ENCODE results near the gene FGGY.

The FGGY gene

DNA sequence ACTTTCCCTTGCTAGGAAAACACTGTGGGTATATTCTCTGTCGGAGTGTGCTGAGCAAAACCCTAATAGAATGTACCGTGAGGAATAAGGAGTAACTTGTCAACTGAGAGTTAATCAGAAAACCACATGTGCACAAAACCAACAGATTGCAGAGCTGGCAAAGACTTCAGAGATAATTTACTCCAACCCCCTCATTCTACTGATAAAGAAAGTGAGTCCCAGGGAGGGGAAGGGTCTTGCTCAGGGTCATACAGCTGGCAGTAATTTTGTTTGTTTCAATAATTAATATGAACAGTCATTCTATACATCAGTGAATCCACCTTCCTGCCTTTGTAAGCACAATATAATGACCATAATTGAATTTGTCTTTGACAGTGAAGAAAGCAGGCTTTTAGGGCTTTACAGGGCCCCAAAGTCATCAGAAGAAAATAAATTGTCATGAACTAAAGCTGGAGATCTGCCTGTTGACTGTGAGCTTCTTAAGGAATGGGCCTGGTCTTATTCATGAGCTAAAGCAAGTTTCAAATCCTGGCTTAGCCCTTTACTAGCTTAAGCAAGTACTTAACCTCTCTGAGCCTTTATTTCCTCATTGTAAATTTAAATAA, 450.6 kb downstream of the FGGY start:
- DNase-seq (ENCODE audit: low read depth, low spot score), result no peak
- in situ Hi-C loops (cut with HindIII; ENCODE audit: low sequenced_read_pairs), result no loop called here
- no peak overlapping the region for H3K4me3 ChIP-seq (ENCODE audit: low read depth, low read length)
- TF ChIP-seq, protein P1, sequence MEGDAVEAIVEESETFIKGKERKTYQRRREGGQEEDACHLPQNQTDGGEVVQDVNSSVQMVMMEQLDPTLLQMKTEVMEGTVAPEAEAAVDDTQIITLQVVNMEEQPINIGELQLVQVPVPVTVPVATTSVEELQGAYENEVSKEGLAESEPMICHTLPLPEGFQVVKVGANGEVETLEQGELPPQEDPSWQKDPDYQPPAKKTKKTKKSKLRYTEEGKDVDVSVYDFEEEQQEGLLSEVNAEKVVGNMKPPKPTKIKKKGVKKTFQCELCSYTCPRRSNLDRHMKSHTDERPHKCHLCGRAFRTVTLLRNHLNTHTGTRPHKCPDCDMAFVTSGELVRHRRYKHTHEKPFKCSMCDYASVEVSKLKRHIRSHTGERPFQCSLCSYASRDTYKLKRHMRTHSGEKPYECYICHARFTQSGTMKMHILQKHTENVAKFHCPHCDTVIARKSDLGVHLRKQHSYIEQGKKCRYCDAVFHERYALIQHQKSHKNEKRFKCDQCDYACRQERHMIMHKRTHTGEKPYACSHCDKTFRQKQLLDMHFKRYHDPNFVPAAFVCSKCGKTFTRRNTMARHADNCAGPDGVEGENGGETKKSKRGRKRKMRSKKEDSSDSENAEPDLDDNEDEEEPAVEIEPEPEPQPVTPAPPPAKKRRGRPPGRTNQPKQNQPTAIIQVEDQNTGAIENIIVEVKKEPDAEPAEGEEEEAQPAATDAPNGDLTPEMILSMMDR (IDR thresholded peaks at IDR 0.05; ENCODE audit: low read depth, low read length), result no peak

DNA sequence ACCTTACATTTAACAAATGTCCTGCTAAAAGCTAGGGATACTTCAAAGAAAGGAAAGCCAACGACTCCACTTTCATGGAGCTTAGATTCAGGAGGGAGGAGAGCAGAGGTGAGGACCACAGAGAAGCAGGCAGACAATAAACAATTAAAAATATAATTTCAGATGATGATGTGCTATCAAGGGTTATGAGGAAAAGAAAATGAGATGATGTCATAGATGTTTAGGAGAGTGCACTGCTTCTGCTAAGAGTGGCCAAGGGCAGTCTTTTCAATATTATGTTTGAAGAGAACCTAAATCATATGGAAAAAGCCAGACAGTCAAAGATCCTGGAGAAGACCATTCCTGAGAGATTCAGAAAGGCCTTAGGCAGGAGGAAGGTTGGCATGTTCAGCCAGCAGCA, 451.2 kb downstream of the FGGY start:
- no peak overlapping the region for H3K4me3 ChIP-seq (ENCODE audit: low read depth, low read length)
- in situ Hi-C loops (cut with HindIII; ENCODE audit: low sequenced_read_pairs), result no loop called here
- TF ChIP-seq, protein P1 (IDR thresholded peaks at IDR 0.05; ENCODE audit: low read depth, low read length), result no peak
- no peak for DNase-seq (ENCODE audit: low read depth, low spot score)

DNA sequence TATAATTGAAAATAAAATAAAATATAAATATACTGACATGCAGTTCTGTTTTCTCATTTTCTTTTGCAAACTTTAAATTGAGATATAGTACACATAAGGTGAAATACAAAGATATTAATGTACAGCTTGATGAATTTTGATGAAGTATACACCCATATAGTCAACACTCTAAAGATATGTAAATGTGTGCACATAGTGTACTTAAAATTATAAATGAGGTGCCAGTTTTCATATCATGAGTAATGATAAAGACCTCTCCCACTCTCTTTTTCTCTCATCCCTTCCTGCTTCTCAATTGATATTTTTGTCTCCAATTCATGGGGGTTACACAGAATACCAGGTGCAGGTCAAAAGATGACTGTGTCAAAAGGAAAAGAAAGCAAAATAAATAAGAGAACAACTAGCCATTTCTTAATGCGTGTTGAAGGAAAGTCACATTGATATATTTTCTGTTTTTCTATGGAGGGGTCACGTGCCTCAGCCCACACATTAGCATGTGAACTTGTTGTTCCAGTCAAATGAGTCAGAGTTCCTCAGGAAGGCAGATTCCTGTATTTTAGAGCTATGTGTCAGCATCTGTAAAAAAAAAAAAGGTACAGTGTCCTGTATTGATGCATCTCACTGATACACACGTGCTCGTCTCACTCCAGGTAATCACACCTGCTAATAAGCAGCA, 453.6 kb downstream of the FGGY start:
- in situ Hi-C loops (cut with HindIII; ENCODE audit: low sequenced_read_pairs), result no loop called here
- TF ChIP-seq, protein P1 (IDR thresholded peaks at IDR 0.05; ENCODE audit: low read depth, low read length), result no peak
- H3K4me3 ChIP-seq (ENCODE audit: low read depth, low read length), result no peak overlapping the region
- DNase-seq (ENCODE audit: low read depth, low spot score), result peak; percentile 88

DNA sequence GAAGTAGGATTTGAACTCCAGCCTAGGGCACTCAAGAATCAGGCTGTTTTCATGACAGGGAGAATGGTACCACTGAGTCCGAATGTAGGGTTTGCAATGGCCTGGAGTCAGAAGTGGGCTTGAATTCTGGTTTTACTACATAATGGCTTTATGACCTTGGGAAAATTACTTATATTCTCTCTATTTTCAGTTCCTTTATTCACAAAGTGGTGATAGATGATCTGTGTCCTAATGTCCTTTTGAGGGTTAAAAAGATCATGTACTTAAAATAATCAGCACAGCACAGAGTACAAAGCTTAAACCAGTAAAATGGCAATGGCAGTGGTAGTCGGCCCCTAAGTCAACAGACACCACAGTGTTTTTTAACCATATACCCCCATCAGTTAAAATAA, 454.1 kb downstream of the FGGY start:
- no peak overlapping the region for H3K4me3 ChIP-seq (ENCODE audit: low read depth, low read length)
- DNase-seq (ENCODE audit: low read depth, low spot score), result no peak
- in situ Hi-C loops (cut with HindIII; ENCODE audit: low sequenced_read_pairs), result no loop called here
- TF ChIP-seq, protein P1 (IDR thresholded peaks at IDR 0.05; ENCODE audit: low read depth, low read length), result no peak

DNA sequence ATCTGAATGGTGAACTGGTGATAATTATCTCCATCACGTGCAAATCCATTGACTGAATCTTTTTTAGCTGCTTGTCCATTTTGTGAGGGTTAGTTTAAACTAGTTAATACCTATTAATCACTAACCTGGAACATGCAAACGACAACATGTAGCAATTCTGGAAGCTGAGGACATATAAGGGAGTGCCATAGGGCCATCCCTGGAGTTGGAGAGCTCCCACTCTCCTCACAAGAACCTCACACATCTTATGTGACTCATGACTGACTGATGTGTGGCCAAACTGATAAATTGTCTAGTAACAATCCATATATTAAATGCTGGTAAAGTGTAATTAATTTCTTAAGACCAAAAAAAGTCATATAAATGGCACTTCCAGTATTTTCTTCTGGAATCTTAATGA, 454.9 kb downstream of the FGGY start:
- DNase-seq (ENCODE audit: low read depth, low spot score), result no peak
- in situ Hi-C loops (cut with HindIII; ENCODE audit: low sequenced_read_pairs), result no loop called here
- no peak overlapping the region for H3K4me3 ChIP-seq (ENCODE audit: low read depth, low read length)
- TF ChIP-seq, protein P1 (IDR thresholded peaks at IDR 0.05; ENCODE audit: low read depth, low read length), result no peak

DNA sequence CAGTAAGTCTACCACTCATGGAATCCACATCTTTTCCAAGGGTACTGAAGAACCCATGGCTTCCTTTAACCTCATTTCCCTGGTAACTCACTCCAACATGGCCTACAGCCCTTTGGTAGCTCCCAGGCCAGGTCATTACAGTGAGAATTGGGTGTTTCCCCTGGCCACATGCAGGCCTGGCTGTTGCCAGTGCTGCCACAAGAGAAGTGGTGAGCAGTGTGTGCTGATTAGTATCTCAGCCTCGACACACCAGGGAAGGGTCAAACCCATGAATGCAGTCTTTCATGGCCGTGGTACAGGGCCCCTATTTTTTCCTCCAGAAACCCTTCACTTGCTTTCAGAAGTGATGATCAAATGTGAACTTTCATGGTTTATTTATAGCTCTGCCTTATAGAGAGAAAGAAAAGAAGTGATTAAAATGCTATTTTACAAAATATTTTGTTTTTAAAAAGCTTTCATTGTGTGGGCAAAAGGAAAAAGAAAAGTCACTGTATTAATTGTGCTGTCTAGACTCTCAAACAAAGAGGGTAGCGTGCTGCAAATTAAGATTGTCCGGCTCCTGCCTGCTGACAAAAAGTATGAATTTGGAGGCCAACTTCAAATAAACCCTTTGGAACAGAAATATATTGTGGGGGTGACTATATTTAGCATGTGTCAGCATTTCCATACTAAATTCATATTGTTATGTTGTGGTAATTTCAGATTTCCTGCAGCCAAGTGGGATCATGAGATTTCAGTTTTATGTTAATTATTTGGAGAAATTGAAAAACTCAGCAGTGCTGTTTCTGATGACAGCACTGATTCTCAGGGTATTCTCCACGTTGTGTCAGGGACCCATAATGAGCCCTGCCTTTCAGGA, 455.9 kb downstream of the FGGY start:
- no peak overlapping the region for H3K4me3 ChIP-seq (ENCODE audit: low read depth, low read length)
- TF ChIP-seq, protein P1 (IDR thresholded peaks at IDR 0.05; ENCODE audit: low read depth, low read length), result no peak
- in situ Hi-C loops (cut with HindIII; ENCODE audit: low sequenced_read_pairs), result no loop called here
- no peak for DNase-seq (ENCODE audit: low read depth, low spot score)
